ENCODE measurements around the gene ADGRV1. TPM values are rescaled to one million over a fixed set of nuclear protein-coding genes. Genes with fewer than 3 reads are reported as not detected.

The ADGRV1 gene
- total and polyA plus RNA-seq, 9 of the 15 experiments (the other 6 are each of a cell fraction or from before 2014, with no cell fraction given) = 21.7 to 156 (median 58.2) TPM

DNA sequence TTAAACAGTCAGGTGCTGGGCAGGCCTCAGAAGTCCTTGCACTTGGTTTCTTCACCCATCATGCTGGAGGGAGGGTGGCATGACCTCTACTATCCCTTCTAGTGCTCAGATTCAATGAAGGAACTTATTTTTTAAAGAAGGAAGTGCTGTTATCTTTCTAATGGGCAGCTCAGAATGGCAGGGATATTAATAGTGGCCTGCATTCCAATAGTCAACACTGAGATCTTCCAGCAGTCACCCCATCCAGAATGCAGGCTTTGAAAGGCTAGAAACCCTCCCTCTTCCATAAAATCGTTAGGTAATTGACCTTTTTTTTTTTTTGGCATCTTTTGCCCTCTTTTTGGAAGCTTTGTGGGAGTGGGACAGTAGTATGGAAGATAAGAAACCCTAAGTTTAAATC lies 499.6 kb downstream of the ADGRV1 start:
- no TSS peak for BruUV-seq (replicated peaks)
- no peak for FAIRE-seq
- WGBS (ENCODE audit: insufficient coverage, low coverage, missing lambda C conversion rate) = 0% methylated on average over 1 of the region's 1 CpG
- TF ChIP-seq TAF15 (IDR thresholded peaks at IDR 0.05; ENCODE audit: low read depth, low read length) (no peak), GATA2 (CRISPR knock-in tag; IDR thresholded peaks at IDR 0.05) (no peak), ZNF780A (CRISPR knock-in tag; IDR thresholded peaks at IDR 0.05) (no peak), TRIM28 (IDR thresholded peaks at IDR 0.05) (no peak), CBX5 (IDR thresholded peaks at IDR 0.05; ENCODE audit: borderline replicate concordance, low read depth) (no peak), ZNF134 (CRISPR knock-in tag; conservative IDR thresholded peaks at IDR 0.05) (no peak), ZNF778 (CRISPR knock-in tag; IDR thresholded peaks at IDR 0.05) (no peak), SP2 (IDR thresholded peaks at IDR 0.05; ENCODE audit: extremely low read depth, low read depth, low read length, poor library complexity, severe bottlenecking) (no peak), RBM15 (IDR thresholded peaks at IDR 0.05; ENCODE audit: insufficient read depth, low read length) (no peak), SMARCA5 (IDR thresholded peaks at IDR 0.05) (no peak), KDM1A (IDR thresholded peaks at IDR 0.05) (no peak)
- POLR2A ChIA-PET = interaction anchor here (0.8 to 1.3 kb wide), 2 partner anchors 10 to 20 kb away, joined by 4 read pairs; no protein-coding TSS in a partner anchor
- no peaks in the 10 kb centered on the region for H3K9me1 ChIP-seq (ENCODE audit: control insufficient read depth, insufficient read depth, low read length)
- no peak overlapping the region for H3K4me2 ChIP-seq (ENCODE audit: insufficient read depth, low read length)
- CTCF ChIA-PET (ENCODE audit: low intra/inter-chr PET ratio) = no interaction called here
- H3K79me2 ChIP-seq (ENCODE audit: control insufficient read depth, insufficient read depth, low read length) = no peaks in the 10 kb centered on the region
- H3K4me3 ChIP-seq = no peak overlapping the region
- no peaks in the 10 kb centered on the region for H3K36me3 ChIP-seq (ENCODE audit: control insufficient read depth, insufficient read depth, low read length)
- no peaks in the 10 kb centered on the region for H3K9me3 ChIP-seq (replicated peaks; ENCODE audit: control insufficient read depth, insufficient read depth, low read depth, low read length)
- H3K4me1 ChIP-seq (replicated peaks in 1 of 2; ENCODE audit: control insufficient read depth in 2 of 2, insufficient read depth in 2 of 2, low read length in 2 of 2) = no peaks in the 10 kb centered on the region; a peak in 1 of 5 replicates
- no peak for ATAC-seq
- in situ Hi-C loops (cut with MboI) = no loop called here
- DNase-seq (ENCODE audit: extremely low read depth in 1 of 4, low spot score in 3 of 4) = no peak
- H3K27me3 ChIP-seq (ENCODE audit: control insufficient read depth in 2 of 2, insufficient read depth in 2 of 2, low read length in 2 of 2) = no peaks in the 10 kb centered on the region
- intact Hi-C loops (cut with micrococcal nuclease) = no loop called here
- no peak overlapping the region for H2AFZ ChIP-seq (ENCODE audit: low read depth, low read length)
- no peak overlapping the region for H3K9ac ChIP-seq (ENCODE audit: insufficient read depth in 1 of 2, low read depth in 2 of 2, low read length in 2 of 2)
- no peaks in the 10 kb centered on the region for H4K20me1 ChIP-seq (replicated peaks; ENCODE audit: control insufficient read depth, insufficient read depth, low read length)
- no peak overlapping the region for H3K27ac ChIP-seq (ENCODE audit: extremely low read depth, low read depth, low read length)

Data from K562 (cell line).